Small intestine (tissue), 7 donors: ENCODE measurements around the gene GAPVD1. TPM values are rescaled to one million over a fixed set of nuclear protein-coding genes. Genes with fewer than 3 reads are reported as not detected.

Source experiments
- DNase-seq, 2 donors: peaks; one replicate each; pipeline versions ENCODE4 v3.0.0 to v3.0.0-alpha.2; 2013
- FAIRE-seq: peaks from 2 replicates; lab custom pipeline; 2012; peaks lifted over from hg19 to GRCh38; lab: Jason Lieb, UNC
- H3K27ac ChIP-seq, 3 donors: one replicate each; pipeline ENCODE4 v1.5.1; 2013; ENCODE audit warnings: low read length in 2 of 3, mild to moderate bottlenecking in 2 of 3, control low read depth in 1 of 3, inconsistent platforms in 1 of 3, low read depth in 1 of 3, moderate library complexity in 1 of 3
- H3K27me3 ChIP-seq, 3 donors: one replicate each; pipeline ENCODE4 v1.6.1; 2013; ENCODE audit warnings: low read length in 3 of 3, inconsistent platforms in 1 of 3; ENCODE audit not compliant: control insufficient read depth in 3 of 3, insufficient read depth in 3 of 3
- H3K36me3 ChIP-seq, 3 donors: one replicate each; pipeline ENCODE4 v1.6.1; 2013; ENCODE audit warnings: low read length in 3 of 3, inconsistent platforms in 1 of 3, low read depth in 1 of 3, mild to moderate bottlenecking in 1 of 3, moderate library complexity in 1 of 3; ENCODE audit not compliant: control insufficient read depth in 3 of 3, insufficient read depth in 2 of 3
- H3K4me1 ChIP-seq, 3 donors: one replicate each; pipeline ENCODE4 v1.6.1; 2013; ENCODE audit warnings: low read length in 2 of 3, inconsistent platforms in 1 of 3, low read depth in 1 of 3, mild to moderate bottlenecking in 1 of 3, moderate library complexity in 1 of 3; ENCODE audit not compliant: control insufficient read depth in 3 of 3, insufficient read depth in 2 of 3
- H3K4me3 ChIP-seq, 3 donors: one replicate each; pipeline ENCODE4 v1.5.1; 2013; ENCODE audit warnings: low read length in 3 of 3, control low read depth in 1 of 3, inconsistent platforms in 1 of 3, low read depth in 1 of 3, mild to moderate bottlenecking in 1 of 3, moderate library complexity in 1 of 3
- H3K9me3 ChIP-seq, 2 donors: one replicate each; pipeline ENCODE4 v1.6.1; 2013; ENCODE audit warnings: low read depth in 1 of 2, low read length in 1 of 2; ENCODE audit not compliant: control insufficient read depth in 2 of 2, insufficient read depth in 1 of 2
- WGBS, 3 donors: extraction: QIAGEN DNeasy Blood & Tissue Kit; methylation state at CpG; one replicate each; pipeline ENCODE4 v1.1.7; 2013; 5-methylcytosine and 5-hydroxymethylcytosine counted together
- polyA plus RNA-seq, 4 donors: library from polyadenylated mRNA; stranded (reverse) in 3 of 4; unstranded in 1 of 4; fragments of 200-250 nt in 3 of 4; fragments of 120-200 nt in 1 of 4; gene quantifications; one replicate each; pipeline versions ENCODE4 v1.2.1 to v1.2.3, GENCODE V29; 2013
- donor health status: healthy with polysubstance abuse.
- donor health status: control.
- donor health status: control.
- donor health status: Bipolar disorder and iron deficiency.
- donor health status: healthy.

GAPVD1 gene
- polyA plus RNA-seq, 4 donors = 4.6 to 25.2 (median 7.1) TPM

DNA sequence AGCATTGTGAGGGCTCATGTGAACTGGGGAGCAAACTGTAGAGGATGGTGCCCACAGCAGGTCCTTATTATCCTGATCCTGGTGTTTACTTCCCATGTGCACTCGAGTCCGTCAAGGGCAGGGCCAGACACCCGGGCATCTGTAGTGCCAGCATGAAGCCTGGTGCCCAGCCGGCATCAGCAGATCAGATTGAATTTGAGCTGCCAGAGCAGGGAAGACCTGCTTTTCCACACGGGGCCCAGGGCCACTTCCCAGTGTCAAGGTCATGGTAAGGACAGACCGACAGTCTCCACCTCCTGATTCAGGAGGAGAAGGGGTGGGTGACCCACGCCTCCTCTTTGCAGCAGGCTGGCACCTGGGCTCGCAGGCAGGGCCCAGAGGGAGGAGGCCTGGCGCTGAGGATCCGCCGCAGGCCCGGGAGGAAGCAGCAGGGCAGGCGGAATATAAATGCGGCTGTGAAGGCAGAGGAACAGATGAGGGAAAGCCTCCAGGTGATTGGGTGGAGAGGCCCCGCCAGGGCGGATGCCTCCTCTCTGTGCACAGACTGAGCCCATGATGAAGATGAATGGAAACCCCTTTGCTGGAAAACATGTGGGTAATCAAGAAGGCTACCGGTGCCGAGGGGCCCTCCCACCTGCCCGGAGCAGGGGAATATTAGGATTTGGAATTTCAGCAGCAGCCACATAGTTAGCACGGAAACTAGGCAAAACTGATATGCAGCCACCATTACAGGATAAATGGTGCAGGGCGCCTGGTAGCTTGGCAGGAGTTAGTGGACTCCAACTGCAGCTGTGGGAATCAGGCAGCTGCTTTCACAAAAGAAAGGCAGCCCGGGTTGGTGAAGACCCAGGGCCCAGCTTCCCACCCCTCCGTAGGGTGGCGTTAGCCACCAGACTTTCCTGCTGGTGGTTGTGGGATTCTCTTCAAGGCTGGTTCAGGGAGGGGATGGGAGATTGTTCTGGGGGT is 114.9 kb downstream of the GAPVD1 start:
- peaks cover 0 to 7% (median 0%) of the 10 kb centered on the region in 3 donors for H3K27me3 ChIP-seq
- H3K4me1 ChIP-seq = peaks cover 0 to 6% (median 0%) of the 10 kb centered on the region in 3 donors
- 69 to 79% (median 71%) methylated on average over 24 of the region's 24 CpGs for WGBS, 3 donors
- no peaks in the 10 kb centered on the region for H3K9me3 ChIP-seq
- H3K4me3 ChIP-seq = no peak overlapping the region
- FAIRE-seq (no peak), DNase-seq (no peak)
- no peak overlapping the region for H3K27ac ChIP-seq
- no peaks in the 10 kb centered on the region for H3K36me3 ChIP-seq

DNA sequence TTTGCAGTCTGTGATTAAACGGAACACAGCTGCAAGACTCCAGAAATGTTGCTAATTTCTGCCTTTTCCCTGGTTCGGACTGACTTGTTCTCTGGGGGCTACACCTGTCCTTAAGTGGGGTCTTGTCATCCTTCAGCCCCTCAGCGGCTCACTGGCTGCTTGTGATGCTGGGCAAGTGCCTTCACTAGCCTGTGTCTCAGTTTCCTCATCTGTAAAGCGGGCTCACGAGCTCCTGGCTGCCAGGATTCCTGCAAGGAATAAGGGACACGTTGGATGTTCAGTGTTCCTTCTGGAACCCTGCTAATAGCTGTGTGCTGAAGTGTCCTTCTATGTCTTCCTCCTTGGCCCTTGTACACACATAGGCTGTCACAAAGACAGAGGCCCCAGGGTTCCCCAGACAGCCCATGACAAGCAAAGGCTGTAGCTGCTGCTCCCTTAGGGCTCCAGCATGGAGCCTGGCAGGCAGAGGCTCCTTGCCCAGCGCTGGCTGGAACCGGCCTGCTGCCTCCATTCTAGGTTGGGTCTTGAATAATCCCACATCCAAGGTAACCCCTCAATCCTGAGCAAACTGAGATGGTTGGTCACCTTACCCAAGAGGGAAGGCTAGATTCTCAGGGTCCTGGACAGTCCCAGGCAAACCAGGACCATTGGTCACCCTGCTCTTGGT is 116.1 kb downstream of the GAPVD1 start:
- H3K4me1 ChIP-seq = peaks cover 0 to 6% (median 0%) of the 10 kb centered on the region in 3 donors
- 64 to 90% (median 69%) methylated on average over 8 of the region's 8 CpGs for WGBS, 3 donors
- H3K9me3 ChIP-seq = no peaks in the 10 kb centered on the region
- no peaks in the 10 kb centered on the region for H3K36me3 ChIP-seq
- no peak for FAIRE-seq
- no peak overlapping the region for H3K4me3 ChIP-seq
- peaks cover 0 to 7% (median 0%) of the 10 kb centered on the region in 3 donors for H3K27me3 ChIP-seq
- DNase-seq = no peak
- no peak overlapping the region for H3K27ac ChIP-seq

DNA sequence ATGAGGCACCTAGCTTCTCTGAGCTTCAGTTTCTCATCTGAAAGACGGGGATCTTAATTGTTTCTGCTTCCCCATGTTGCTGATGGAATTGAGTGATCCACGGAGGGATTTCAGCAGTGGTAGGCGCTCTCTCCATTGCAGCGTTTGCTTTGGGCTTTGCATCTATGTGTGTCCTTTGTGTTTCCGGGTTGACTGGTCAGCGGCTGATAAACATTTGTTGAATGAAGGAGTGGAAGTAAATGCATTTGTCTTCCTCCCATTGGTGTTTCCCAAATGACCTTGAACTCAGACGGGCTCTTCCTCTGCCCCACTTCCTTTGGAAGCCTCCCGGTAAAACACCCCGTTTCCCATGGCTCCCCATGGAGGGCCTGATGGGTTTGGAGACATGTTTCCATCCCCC is 117.2 kb downstream of the GAPVD1 start:
- Histone ChIP-seq H3K4me1 (peaks cover 0 to 6% (median 0%) of the 10 kb centered on the region in 3 donors), H3K27me3 (peaks cover 0 to 6% (median 0%) of the 10 kb centered on the region in 3 donors), H3K27ac (no peak overlapping the region), H3K4me3 (no peak overlapping the region), H3K9me3 (no peaks in the 10 kb centered on the region), H3K36me3 (no peaks in the 10 kb centered on the region)
- DNase-seq (no peak), FAIRE-seq (no peak)
- WGBS, 3 donors = 71 to 73% (median 72%) methylated on average over 9 of the region's 9 CpGs

DNA sequence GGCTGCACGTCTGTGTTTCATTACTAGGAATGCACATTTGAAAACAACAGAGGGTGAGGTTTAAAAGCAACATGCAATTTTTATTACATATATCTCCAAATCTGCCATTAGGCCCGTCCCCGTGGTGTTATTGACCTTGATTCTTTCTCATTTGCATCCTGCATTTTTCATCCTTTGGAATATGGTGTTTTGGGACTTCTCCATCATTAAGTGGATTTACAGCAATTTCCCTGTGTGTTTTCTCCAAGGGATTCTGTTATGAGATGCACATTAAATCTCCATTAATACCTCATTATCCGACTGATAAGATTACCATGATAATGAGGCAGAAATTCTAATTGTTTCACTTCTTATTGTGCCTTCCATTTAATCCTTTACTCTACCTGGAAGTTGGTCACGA is 117.6 kb downstream of the GAPVD1 start:
- 28 to 50% (median 36%) methylated on average over 5 of the region's 5 CpGs for WGBS, 3 donors
- no peak for FAIRE-seq
- H3K27me3 ChIP-seq = peaks cover 0 to 3% (median 0%) of the 10 kb centered on the region in 3 donors
- H3K4me1 ChIP-seq = peaks cover 0 to 4% (median 0%) of the 10 kb centered on the region in 3 donors
- H3K4me3 ChIP-seq = no peak overlapping the region
- H3K9me3 ChIP-seq = no peaks in the 10 kb centered on the region
- no peak overlapping the region for H3K27ac ChIP-seq
- H3K36me3 ChIP-seq = no peaks in the 10 kb centered on the region
- no peak for DNase-seq

DNA sequence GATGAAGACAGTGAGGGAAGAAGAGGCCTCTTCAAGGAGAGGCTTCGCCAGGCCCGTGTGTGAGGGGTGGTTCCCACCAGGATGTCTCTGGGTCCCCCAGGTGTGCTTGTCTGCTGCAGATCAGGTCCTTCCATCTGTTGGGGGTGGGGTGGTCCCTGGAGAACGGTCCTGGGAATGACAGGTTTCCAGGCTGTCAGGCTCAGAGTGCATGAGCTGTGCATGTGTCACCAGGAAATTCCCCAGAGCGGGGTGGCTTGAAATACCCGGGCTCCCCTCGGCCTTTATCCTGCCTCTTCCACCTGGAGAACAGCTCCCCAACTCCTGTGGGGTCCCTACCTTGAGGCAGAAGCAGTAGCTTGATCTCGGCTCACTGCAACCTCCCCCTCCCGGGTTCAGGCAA is 118.8 kb downstream of the GAPVD1 start:
- no peak for FAIRE-seq
- no peak for DNase-seq
- WGBS, 3 donors = 76 to 82% (median 80%) methylated on average over 8 of the region's 8 CpGs
- Histone ChIP-seq H3K27ac (no peak overlapping the region), H3K4me1 (no peaks in the 10 kb centered on the region), H3K9me3 (no peaks in the 10 kb centered on the region), H3K36me3 (no peaks in the 10 kb centered on the region), H3K27me3 (no peaks in the 10 kb centered on the region), H3K4me3 (no peak overlapping the region)

DNA sequence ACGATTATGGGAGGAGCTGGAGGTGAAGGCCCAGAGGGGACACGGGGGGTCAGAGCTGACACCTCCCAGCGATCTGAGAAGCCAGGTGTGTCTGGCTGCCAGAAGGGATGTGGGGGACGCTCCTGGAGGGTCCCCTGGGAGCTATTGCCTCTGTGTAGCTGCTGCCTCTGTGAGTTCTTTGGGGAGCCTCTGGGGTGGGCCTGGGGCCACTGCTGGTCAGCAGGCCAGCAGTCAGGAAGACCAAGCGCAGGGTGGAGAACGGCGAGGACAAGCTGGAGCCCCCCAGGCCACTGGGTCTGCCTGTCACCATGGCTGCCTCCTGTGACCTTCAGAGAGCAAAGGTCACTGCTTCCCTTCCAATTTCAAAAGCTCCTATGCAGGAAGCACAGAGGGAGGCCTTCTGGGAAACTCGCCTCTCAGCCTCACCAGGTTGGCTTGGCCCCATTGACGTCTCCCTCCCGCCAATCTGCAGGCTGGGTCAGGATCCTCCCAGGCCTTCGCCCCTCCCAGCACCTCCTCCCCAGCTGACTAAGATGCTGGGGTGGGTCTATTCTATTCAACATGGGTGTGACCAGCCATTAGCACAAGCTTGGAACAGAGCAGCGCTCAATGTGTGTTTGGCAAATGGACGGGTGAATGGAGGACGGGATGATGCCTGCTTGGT is 126.4 kb downstream of the GAPVD1 start:
- FAIRE-seq (no peak), DNase-seq (no peak)
- WGBS, 3 donors = 84 to 89% (median 85%) methylated on average over 13 to 14 of the region's 14 CpGs
- H3K27me3 ChIP-seq = no peaks in the 10 kb centered on the region
- H3K27ac ChIP-seq = no peak overlapping the region
- H3K4me3 ChIP-seq = no peak overlapping the region
- no peaks in the 10 kb centered on the region for H3K36me3 ChIP-seq
- H3K9me3 ChIP-seq = peaks cover 0 to 2% of the 10 kb centered on the region in 2 donors
- no peaks in the 10 kb centered on the region for H3K4me1 ChIP-seq

DNA sequence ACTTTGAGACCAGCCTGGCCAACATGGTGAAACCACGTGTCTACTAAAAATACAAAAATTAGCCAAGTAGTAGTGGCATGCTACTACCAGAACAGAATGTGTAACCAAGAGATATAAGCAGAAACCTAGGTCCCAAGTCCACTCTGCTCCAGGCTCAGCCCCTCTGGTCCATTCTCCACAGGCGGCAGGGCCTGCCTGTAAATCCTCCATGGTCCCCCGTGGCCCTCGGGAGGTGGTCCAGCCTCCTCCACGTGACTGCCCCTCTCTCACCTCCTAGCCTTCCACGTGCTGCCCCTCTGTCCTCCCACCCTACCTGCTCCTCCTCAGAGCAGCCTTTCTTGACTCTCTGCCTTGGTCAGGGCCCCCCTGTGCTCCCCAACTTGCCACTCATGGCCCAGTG is 127.4 kb downstream of the GAPVD1 start:
- Histone ChIP-seq H3K4me3 (no peak overlapping the region), H3K9me3 (peaks cover 0 to 2% of the 10 kb centered on the region in 2 donors), H3K4me1 (no peaks in the 10 kb centered on the region), H3K27ac (no peak overlapping the region), H3K27me3 (no peaks in the 10 kb centered on the region), H3K36me3 (no peaks in the 10 kb centered on the region)
- no peak for FAIRE-seq
- DNase-seq = no peak
- 50 to 62% (median 59%) methylated on average over 6 of the region's 6 CpGs for WGBS, 3 donors

DNA sequence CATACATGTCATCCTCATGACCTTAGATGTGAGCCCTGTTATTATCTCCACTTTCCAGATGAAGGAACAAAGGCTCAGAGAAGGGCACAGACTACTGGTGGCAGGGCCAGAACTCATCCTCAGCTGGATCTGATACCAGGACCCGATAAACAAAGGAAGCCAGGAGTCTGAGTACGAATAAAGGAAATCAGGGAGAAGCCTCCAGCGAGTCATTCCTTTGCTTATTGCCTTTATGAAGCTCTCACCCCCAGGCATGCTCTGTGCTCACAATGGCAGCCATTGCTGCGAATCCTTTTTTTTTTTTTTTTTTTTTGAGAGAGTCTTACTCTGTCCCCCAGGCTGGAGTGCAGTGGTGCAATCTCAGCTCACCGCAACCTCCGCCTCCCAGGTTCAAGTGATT is 130.1 kb downstream of the GAPVD1 start:
- Histone ChIP-seq H3K27ac (no peak overlapping the region), H3K4me3 (no peak overlapping the region), H3K27me3 (no peaks in the 10 kb centered on the region), H3K36me3 (no peaks in the 10 kb centered on the region), H3K4me1 (no peaks in the 10 kb centered on the region), H3K9me3 (peaks cover 0 to 2% of the 10 kb centered on the region in 2 donors)
- FAIRE-seq (no peak), DNase-seq (no peak)
- WGBS, 3 donors = 86 to 95% (median 93%) methylated on average over 6 of the region's 6 CpGs
